HT-29 (cell line): ENCODE results near the gene SRGAP1. TPM values are rescaled to one million over a fixed set of nuclear protein-coding genes. Genes with fewer than 3 reads are reported as not detected.

Experiments
- DNase-seq: peaks from one replicate; pipeline ENCODE4 v3.0.0-alpha.2; 2015; ENCODE audit warnings: low spot score
- total RNA-seq: library from RNA; depleted of rRNA; stranded (reverse); fragments of >200 nt; shearing (Covaris generic); gene quantifications from 2 replicates; pipeline ENCODE4 v1.2.3, GENCODE V29; 2014

Gene SRGAP1
- total RNA-seq, 1 experiment from 2014 or later, result 1.0 TPM

DNA sequence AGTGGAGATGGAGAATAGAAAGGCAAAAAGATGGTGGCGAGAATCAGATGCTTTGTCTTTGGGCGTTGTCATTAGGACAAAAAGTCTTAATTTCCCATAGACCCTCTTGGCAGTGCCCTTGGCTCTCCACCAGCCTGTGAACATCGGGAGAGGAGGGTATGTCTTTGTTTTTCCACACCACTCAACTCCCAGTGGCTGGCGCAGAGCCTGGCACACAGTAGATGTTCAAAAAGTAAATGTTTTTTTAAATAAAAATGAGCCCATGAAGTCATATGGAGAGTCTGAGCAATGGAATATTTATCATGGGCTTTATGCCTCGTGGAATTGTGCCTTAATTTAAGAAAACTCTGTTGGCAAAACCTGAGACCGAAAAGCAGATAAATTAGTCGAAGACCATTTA lies 90.4 kb downstream of the SRGAP1 start:
- no peak for DNase-seq

DNA sequence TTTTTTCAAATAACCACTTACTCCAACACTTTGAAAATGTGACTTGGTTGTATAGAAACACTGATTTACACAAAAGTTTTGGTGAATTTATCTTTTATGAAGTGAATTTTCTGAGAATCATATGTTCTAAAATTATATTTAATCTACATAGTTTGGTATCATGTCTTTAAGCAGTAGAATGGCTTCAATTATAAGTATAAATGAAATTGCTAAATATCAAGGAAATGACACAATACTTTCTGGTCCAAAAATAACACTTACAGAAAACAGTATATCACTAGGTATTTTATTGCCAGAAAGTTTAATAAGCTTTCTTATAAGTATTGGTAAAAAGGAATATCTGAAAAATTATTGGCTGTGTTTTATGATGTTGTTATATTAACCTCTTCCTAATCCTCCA lies 90.9 kb downstream of the SRGAP1 start:
- DNase-seq, result no peak

DNA sequence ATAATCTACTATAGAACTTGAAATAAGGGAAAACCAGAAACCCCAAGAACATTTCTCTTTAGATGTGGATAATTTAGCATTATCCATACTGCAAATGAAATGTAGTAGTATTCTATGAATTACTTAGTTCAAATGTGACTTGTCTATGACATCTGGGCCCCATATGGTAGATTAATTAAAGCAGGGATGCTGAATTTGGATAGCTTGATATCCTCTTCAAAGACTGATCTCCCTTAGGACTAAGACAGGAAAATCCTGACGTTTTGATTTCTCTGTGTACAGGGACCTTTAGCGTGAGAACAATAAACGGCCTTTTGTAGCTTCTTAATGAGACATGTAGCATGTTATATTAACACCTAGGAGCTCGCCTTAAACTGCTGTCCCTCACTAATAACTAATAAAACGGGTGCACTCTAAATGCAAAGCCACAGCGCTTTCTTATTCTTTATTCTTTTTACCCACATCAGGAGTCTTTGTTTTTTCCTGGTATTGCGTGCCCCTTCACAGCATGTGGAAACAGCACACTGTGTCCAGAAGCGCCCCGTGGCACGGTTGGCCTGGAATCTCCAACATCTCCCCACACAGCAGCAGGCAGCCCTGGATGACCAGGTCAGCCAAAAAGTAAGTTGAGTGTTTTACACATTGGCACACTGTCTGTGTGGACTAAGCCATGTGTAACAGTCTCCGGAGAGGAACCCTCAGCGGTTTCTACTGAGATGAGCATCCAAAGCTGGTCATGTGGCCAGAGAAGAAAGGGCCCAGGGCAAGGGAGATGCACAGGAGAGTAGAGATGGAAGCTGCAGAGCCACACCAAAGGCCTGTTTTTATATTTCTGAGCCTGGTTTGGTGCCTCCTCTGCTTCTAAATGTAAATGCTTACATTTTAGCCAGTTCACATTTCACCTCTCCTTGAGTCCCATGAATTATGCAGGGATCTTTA lies 93.1 kb downstream of the SRGAP1 start:
- no peak for DNase-seq

DNA sequence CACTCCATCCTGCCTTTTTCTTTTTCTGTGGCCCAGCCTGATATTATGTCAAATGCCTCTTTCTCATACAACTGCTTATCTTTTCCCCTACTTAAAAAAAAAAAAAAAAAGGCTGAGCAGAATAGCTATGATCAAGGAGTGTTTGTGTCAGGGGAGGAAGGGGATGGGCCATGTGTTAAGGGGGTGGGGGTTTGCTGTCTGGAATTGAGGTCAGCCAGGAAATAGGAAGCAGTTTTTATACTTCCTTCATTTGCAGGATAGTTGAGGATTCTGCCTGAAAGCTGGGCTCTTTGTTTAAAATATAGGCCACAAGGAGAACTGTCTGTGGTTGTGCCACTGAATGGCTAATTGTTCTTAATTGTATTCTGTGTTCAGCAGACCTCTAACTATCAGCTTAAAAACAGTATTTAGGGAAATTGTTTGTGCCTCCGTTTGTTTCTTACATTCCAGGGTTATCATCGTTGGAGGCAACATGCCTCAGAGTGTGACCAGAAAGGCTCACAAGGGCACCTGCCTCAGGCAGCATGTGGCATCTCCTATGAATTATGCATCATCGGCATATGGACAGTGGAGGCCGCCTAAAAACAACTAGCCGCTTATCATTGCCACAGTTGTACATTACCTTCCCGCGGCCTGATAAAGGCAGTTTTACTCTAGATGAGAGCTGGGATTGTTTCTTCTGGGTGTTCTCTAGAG lies 96.0 kb downstream of the SRGAP1 start:
- no peak for DNase-seq

DNA sequence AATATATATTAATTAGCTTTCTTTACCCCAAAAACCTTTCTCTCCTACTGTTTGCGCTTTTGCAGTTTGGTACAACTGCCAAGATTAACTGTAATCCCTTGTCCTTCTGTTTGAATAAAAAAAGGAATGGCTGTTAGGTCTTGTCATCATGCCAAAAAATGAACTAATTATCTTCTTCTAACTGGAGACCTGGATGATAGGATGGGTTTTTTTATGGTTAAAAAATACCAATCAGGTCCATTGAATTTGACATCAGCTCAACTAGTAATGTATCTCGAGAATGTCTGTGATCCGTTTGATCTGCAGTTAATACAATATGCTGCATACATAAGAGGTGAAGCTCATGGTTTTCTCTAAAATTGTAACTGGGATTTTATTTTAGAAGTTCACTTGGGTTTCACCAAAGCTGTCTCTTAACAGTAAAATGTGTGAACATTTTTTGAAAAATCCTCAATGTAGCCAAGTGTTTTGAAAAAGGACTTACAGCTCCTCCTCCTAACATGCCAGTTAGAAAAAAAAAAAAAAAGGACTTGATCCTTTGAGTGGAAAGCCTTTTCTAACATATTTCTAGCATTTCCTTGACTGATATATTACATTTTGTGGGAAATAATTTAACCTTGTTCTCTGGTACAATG lies 96.8 kb downstream of the SRGAP1 start:
- DNase-seq, result no peak

DNA sequence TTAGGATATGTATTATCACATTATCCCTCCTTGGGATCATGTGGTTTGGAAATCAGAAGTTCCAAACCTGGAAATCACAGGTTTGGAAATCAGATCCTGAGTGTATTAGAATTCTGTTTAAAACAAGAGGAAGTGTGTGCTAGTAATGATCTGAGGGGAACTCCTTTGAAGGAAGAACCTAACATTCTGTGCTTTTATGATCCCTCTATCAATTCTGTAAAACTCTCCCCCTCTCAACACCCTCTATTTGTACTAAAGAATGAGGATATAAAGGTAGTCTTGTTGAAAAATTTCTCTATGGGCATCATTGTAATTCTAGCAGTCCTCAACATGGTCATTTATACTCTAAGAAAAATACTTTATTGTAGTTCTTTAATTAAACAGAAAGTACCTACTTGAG lies 97.4 kb downstream of the SRGAP1 start:
- DNase-seq, result no peak

DNA sequence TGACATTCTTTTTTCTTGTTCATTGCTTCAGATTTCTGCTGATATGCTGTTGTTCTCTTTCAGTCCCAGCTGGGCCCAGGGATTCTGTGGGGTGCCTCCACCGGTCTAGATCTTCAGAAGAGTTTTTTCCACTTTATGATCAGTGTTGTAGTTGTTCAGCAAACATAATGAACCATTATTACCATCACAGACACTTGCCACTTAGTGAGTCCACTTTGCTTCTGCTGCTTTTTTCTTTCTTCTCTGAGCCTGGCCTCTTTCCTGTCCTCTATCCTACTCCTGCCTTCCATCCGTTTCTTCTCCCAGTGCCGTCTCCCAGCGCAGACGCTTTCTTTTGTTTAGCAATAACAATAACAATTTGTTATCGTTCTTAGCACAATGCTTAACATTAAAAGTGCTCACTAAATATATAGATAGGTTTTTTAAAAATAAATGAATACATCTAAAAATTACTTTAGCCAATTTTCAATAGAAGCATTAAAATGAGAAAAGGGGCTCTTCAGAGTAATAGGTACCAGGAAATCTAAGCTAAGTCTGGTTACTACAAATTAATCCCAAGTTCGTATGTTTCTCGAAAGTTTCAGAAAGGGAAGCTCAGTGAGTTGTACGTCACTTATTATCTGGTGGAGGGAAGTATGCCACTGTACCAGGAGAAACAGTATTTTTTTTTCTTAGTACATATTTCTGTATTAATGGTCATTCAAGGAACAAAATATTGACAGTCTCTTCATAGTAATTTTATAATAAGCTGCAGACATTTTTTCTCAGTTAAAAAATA lies 98.2 kb downstream of the SRGAP1 start:
- DNase-seq, result no peak

DNA sequence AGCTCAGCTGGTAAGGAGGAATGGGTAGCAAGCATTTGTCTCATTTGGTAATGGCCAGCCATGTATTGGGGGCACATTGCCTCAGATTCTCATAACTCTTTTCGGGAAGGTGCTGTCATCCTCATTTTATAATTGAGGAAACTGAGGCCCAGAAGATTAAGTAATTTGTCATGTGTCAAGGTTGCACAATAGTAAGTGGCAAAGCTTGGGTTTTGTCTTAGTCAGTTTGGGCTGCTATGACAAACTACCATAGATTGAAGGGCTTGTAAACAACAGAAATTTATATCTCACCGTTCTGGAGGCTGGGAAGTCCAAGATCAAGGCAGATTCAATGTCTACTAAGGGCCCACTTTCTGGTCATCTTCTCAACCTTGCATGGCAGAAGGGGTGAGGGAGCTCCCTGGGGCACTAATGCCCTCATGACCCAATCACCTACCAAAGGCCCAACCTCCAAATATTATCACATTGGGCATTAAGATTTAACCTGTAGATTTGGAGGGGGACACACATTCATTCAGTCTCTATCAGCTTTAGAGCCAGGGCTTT lies 99.6 kb downstream of the SRGAP1 start:
- DNase-seq, result no peak

DNA sequence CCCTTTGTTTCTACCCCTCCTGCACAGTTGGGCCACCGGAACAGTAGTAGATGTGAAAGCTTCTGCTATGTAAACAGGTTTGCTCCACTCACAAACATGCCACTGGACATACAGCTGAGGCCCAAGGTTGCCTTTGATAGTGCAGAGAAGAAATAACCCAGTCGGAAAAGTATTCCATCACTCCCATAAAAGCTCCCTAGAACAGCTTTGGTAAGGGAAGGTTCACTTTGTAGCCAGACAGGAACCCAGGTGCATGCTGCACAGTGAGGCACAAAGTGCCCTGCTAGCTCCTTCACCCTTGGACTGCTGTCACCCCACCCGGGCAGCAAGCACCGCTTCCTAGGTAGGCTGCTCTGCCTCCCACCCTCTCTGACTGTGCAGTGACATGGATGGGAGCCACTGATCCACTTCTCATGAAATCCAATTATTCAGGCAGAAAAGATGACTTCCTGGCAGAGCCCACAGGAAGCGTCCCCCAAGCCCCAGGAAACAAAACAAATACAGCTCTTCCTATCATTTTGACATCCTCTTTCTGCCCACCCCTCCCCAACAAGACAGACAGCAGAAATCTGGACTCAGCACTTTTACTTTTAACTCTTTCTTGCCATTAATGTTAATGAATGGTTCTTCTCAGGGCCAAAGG lies 100.2 kb downstream of the SRGAP1 start:
- DNase-seq, result no peak

DNA sequence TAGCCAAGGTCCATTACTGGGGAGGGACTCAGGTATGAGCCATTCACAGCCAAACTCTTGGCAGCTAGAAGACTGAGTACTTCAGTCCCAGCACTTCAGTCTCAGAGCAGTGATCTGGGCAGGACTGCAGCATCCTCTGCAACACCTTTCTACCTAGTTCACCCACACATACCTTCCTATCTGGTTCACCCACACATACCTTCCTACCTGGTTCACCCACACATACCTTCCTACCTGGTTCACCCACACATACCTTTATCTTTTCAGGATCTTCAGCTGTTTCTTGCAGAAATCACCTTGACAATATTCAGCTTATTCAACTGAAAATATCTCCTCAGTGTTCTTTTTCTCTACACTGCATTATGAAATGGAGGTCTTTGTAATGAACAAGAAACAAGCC lies 101.3 kb downstream of the SRGAP1 start:
- DNase-seq, result no peak

DNA sequence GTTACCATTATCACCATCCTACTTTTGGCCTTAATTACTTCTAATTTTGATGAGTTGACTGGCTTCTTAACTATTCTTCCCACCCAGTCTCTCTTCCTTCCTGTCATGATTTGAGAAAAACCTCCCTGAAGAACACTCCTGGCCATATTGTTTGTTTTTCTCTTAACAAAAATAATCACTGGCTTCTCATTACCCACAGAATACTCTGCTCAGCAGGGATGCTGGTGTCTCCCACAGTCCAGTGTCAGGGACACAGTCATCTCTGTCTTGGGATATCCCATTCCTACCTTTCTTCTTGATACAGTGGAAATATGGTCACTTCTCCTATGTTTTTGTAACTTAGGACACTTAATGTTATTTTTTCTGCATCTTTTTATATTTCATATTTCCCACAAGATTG lies 103.7 kb downstream of the SRGAP1 start:
- no peak for DNase-seq

DNA sequence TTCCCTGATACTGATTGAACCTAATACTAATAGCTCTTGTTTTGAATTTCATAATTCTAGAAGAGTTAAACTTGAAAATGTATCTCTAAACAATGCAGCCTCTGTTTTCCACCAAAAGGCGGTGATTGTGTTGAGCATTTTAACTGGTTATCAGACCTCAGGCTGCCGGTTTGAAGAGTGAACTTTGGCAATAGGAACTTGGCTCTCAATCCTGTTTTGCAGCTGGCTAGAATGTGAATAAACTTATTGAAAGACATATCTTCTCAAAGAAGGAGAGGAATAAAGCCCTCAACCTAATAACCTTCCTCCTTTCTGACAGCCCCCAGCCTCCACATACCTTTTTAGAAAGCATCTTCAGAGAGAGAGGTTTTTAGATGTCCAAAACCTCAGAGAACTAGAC lies 105.4 kb downstream of the SRGAP1 start:
- DNase-seq, result peak; percentile 66

DNA sequence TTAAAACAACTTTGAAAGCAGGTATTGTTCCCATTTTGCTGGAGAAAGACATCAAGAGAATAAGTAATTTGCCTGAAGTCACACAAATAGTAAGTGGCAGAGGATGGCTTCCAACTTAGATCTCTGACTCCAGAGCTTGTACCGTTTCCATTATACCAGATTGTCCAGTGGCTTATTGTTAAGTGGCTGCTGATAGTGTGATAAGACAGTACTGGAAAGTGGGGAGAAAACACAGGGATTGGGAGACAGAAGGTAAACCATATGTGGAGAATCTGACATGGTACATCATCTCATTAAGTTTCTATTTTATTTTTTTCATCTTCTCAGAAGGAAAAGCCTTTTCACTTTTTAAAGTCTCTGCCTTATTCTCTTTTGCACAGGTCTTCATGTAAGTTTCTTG lies 108.5 kb downstream of the SRGAP1 start:
- no peak for DNase-seq

DNA sequence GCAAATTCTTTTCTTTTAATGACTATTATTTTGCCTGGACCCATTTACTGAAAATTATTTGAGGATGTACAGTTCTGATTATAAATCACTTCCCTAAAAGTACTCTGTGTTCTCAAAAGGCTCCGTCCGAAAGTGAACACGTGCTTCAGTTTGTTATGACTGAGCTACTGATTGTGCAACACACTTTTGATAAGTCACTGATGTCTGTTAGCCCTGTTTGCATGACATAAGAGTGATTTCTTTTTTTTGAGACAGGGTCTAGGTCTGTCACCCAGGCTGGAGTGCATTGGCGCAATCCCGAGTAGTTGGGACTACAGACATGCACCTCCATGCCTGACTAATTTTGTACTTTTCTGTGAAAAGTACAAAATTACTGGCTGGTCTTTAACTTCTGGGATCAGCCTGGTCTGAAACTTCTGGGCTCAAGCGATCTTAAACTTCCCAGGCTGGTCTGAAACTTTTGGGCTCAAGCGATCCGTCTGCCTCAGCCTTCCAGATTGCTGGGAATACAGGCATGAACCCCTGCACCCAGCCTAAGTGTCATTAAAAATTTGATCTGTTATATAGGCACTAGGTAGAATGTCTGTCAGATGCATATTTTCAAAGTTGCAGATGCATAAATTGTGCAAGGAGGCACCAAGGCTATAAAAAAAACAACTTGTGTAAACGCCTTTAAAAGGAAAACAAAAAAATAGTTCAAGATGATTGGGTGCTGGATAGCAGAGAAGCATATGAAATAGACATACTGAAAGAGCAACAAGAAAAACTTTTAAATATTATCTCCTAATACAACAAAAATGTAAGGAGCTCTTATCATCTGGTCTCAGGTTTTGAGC lies 111.5 kb downstream of the SRGAP1 start:
- DNase-seq, result no peak

DNA sequence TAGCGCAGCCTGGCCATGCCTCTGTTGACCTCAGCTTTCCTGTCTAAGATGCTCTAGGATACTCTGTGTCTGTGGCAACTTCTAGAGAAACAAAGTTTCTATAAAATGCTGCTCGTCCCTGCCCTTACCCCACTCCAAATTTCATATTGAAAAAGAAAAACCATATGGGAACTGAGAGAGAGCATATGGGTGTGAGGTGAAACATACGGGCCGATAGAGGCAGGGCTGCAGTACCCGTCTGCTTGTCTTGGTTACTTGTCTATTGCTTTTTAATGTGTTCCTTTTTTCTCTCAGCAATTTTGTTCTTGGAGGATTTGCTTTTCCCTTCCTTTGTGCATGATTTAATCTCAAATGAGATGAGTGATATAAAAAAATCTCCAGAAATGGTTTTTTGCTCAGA lies 113.0 kb downstream of the SRGAP1 start:
- DNase-seq, result no peak

DNA sequence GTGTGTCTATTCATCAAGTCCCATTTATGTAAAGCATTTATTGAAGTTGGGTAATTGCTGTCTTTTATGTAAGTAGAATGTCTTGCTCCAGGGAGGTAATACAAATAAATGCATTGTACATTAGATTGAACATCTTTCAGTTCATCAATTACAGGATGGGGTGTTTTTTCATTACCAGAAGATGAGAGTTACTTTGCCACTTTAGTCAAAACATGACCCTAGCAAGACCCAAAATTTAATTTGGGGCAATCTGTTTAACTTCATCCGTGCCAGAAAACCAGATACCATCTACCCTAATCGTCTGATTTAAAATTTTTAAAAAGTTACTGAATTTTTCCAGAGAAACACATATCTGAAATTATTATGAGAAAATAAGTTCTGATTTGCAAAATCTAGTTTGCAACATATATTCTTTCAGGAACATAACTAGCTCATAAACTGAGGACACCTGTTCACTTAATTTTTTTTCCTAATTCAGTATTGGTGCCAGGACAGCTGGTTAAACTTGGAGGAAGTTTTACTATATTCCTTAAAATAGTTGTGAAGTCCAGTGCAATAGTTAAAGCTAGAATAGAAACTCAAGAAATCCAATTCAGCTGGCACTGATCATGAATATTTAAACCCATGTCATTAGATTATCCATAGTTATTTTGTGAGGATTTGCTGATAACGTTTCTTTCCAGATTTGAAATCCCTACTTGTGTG lies 114.5 kb downstream of the SRGAP1 start:
- DNase-seq, result no peak

DNA sequence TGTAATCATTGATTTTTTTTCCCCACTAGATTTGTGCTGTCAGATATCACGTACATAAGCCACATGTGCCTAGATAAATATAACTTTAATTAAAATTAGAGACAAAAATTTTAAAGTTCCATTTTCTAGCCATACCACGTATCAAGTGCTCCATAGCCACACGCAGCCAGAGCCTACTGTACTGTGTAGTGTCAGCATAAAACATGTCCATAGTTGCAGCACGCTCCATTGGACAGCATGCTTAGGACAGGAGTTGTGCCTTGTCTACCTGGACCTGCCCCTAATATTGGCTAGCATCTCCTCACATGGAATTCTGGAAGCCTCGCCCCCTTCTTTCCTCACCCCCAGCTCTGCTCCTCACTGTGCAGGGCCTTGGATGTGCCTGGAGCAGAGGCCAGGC lies 116.5 kb downstream of the SRGAP1 start:
- DNase-seq, result no peak

DNA sequence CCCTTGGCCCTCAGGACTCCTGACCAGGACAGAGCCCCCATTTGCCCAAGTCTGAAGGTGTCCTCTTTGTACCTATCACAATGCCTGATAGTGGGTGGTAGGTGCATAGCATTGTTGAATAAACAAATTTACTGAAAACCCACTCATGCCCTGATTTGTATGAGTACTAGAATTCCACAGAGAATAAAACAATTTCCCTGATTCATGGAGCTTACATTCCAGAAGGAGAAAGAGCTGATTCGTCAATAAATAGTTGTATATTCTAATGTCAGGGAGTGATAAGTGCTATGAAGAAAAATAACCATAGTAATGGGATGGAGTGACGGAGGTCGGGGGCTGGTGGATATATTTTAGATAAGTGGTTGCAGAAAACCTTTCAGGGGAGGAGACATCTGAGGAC lies 117.0 kb downstream of the SRGAP1 start:
- no peak for DNase-seq

DNA sequence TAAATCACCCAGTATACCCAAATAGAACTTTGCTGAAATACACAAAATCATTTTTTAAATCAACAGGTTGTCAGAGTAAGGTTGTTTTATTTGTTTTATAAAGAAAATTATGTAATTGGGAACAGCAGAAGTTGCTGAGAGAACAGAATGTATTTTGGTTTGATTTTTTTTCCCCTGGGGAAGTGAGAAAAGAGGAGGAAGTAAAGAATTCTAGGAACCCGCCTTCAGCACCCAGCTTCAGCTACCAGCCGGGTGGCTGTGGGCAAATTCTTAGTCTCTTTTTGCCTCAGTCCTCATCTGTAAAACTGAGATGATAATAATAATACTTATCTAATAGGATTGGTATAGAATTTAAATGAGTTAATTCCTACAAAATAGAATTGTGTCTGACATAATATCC lies 119.4 kb downstream of the SRGAP1 start:
- DNase-seq, result no peak
